HG03039 (cell line): Measurements from ENCODE around the gene C9.
A peak's percentile ranks its signal among the peaks of the same experiment; 100 is the strongest.
"Not testable (repeated sequence)": the region's sequence is repeated elsewhere in the genome, so short reads cannot be mapped to it uniquely, and the experiment has no call there.

ENCODE experiments used
- ATAC-seq: cut with Tn5 transposase; IDR thresholded peaks from one replicate; pipeline ENCODE4 v1.9.1; 2021; ENCODE audit warnings: mild to moderate bottlenecking, moderate library complexity; ENCODE audit not compliant: unreplicated experiment

The C9 gene

GRCh38 chr5:39266442-39266841 is 97.9 kb downstream of the C9 start:
- ATAC-seq, result no peak

- ATAC-seq, result peak; percentile 95
Observed at GRCh38 chr5:39264528-39264927, 99.8 kb downstream of the C9 start.

GRCh38 chr5:39262981-39263380 is 101.3 kb downstream of the C9 start:
- no peak for ATAC-seq

GRCh38 chr5:39260095-39260494 is 104.2 kb downstream of the C9 start:
- no peak for ATAC-seq

GRCh38 chr5:39257554-39257953 is 106.7 kb downstream of the C9 start:
- no peak for ATAC-seq

- ATAC-seq, result peak; percentile 79
Observed at GRCh38 chr5:39256477-39257235, 107.6 kb downstream of the C9 start.

GRCh38 chr5:39255406-39255805 is 108.9 kb downstream of the C9 start:
- no peak for ATAC-seq

GRCh38 chr5:39254671-39255070 is 109.6 kb downstream of the C9 start:
- ATAC-seq, result no peak

- no peak for ATAC-seq
Observed at GRCh38 chr5:39253196-39253595, 111.1 kb downstream of the C9 start.

- no peak for ATAC-seq
Observed at GRCh38 chr5:39249564-39250274, 114.6 kb downstream of the C9 start.

GRCh38 chr5:39249069-39249468 is 115.2 kb downstream of the C9 start:
- no peak for ATAC-seq

- ATAC-seq, result no peak
Observed at GRCh38 chr5:39240750-39241149, 123.5 kb downstream of the C9 start.

- no peak for ATAC-seq
Observed at GRCh38 chr5:39238366-39239105, 125.8 kb downstream of the C9 start.

- ATAC-seq, result no peak
Observed at GRCh38 chr5:39236718-39237117, 127.6 kb downstream of the C9 start.

GRCh38 chr5:39235648-39236047 is 128.6 kb downstream of the C9 start:
- no peak for ATAC-seq

- not testable (repeated sequence) for ATAC-seq
Observed at GRCh38 chr5:39234494-39234893, 129.8 kb downstream of the C9 start.
